ENCODE measurements around the gene RPS27. TPM values are rescaled to one million over a fixed set of nuclear protein-coding genes. Genes with fewer than 3 reads are reported as not detected.

The RPS27 gene
- 1,000 to 10,000 TPM; 1,269 to 1,948 (median 1,828) TPM for total RNA-seq

DNA sequence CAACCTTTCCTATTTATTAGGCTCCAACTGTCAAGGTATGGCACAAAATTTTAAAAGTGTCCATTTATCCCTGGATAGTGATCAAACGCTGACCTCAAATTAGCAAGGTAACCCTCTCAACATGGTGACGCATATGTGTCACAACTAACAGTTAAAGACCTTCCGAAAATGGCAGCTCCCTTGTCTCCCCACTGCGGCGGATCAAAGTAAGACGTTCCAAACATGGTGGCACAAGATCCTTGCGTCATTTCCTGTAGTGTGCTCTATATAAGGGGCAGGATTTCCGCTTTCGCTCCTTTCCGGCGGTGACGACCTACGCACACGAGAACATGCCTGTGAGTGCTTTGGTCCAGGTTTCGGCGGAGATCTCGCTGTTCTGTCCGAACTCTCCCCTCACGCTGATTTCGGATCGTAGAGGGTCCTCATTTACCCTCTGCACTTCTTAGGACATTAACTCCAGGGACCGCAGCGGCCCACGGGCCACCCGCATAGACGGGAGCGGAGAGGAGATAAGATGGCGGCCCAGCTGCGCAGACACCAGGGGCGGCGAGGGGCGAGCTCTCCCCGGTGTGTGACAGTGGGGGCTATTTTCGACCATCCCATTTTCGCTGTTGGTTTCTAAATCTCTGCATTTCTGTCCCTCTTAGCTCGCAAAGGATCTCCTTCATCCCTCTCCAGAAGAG lies at the start of gene RPS27:
TSS of gene RPS27 (plus strand) at position 295 of the 683 bp plus-strand sequence. CDS start at position 330, 35 bp downstream.
- intact Hi-C loops (cut with DNase I; ENCODE audit: low total_unique reads) (loop anchor here (2.0 to 10.0 kb wide), 3 partner anchors 194 to 320 kb away; partner anchors contain the start of genes HAX1 and ILF2), in situ Hi-C loops (cut with MboI; ENCODE audit: low sequenced_read_pairs in 4 of 4) (loop anchor here (10.0 to 25.0 kb wide), 5 partner anchors 284 to 478 kb away; partner anchors contain the start of genes ILF2 (in 2 of the 4), SNAPIN (in 2 of the 4), HAX1 (in 1 of the 4) and NPR1 (in 1 of the 4))
- Histone ChIP-seq H3K27ac (peak within 1 kb of the TSS; percentile 92 to 97 (median 94)), H3K4me3 (peak within 1 kb of the TSS; percentile 80 to 98 (median 90)), H3K36me3 (peaks cover 0 to 33% of the 10 kb centered on the region in 2 donors), H3K27me3 (no peaks in the 10 kb centered on the region), H3K4me1 (peaks cover 24 to 26% of the 10 kb centered on the region in 2 donors), H3K9me3 (no peaks in the 10 kb centered on the region)
- TF ChIP-seq CTCF (IDR thresholded peaks at IDR 0.05 in 4 of 5, conservative IDR thresholded peaks at IDR 0.05 in 1 of 5) (no peak), POLR2A (IDR thresholded peaks at IDR 0.05) (peak; percentile 99)
- ATAC-seq (peak; percentile 92 to 95), DNase-seq (peak; percentile 92 to 95)

DNA sequence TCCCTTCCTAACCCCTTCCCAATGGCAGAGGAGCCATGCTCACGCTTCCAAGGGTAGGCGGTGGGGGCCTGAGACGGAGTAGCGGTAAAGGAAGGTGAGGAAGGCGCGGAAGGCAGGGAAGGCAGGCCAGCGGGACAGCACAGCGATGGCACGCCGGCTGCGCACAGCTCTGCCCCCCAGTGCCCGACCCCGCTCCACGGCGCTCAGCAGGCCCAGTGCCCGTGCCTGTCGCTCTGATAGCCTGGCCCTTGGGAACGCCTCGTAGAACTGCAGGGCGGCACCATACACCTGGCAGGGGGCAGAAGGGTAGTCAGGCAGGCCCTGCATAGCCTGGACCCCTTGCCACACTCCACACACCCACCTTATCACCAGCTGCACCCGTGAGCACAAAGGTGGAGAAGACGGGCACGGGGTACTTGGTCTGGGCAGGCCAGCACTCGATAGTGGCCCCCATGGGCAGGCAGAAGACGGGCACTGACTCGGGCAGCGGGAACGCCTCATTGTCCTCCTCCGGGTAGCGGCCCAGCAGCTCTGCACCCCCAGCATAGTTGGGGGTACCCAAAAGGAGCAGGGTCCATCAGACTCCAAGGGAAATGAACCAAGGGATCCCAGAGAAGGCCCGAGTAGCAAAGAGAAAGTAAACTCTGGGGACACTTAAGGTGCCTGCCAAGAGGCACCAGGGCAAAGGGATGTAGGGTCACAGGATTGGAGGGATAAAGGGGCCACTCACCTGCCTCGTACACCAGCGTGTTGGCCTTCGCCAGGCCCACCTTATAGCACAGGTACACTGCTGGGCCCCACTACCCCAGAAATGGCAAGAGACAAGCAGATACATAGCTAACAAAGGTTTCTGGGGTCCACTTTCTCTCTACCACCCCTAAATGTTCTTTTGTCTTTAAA lies 48.5 kb upstream of the RPS27 start:
- H3K4me1 ChIP-seq, result peaks cover 14 to 30% of the 10 kb centered on the region in 2 donors
- H3K36me3 ChIP-seq, result peaks cover 4 to 45% of the 10 kb centered on the region in 2 donors
- ATAC-seq (no peak), DNase-seq (no peak)
- no peaks in the 10 kb centered on the region for H3K27me3 ChIP-seq
- TF ChIP-seq POLR2A (IDR thresholded peaks at IDR 0.05), result no peak
- TF ChIP-seq CTCF (IDR thresholded peaks at IDR 0.05 in 4 of 5, conservative IDR thresholded peaks at IDR 0.05 in 1 of 5), result no peak
- in situ Hi-C loops (cut with MboI; ENCODE audit: low sequenced_read_pairs in 4 of 4), result loop anchor here in 1 of 4 donors (10.0 kb wide), 1 partner anchor 147 kb away; no protein-coding TSS in a partner anchor
- intact Hi-C loops (cut with DNase I; ENCODE audit: low total_unique reads), result no loop called here
- H3K4me3 ChIP-seq, result no peak overlapping the region
- no peaks in the 10 kb centered on the region for H3K9me3 ChIP-seq
- H3K27ac ChIP-seq, result no peak overlapping the region

GRCh38 chr1:153942766-153943549 lies 47.6 kb upstream of the RPS27 start:
- Histone ChIP-seq H3K4me3 (no peak overlapping the region), H3K27me3 (no peaks in the 10 kb centered on the region), H3K27ac (peak overlapping the region in 3 of 4 donors; percentile 11 to 18 (median 16)), H3K4me1 (peaks cover 15 to 31% of the 10 kb centered on the region in 2 donors), H3K36me3 (peaks cover 0 to 41% of the 10 kb centered on the region in 2 donors), H3K9me3 (no peaks in the 10 kb centered on the region)
- in situ Hi-C loops (cut with MboI; ENCODE audit: low sequenced_read_pairs in 4 of 4) (loop anchor here in 1 of 4 donors (10.0 kb wide), 1 partner anchor 148 kb away; no protein-coding TSS in a partner anchor), intact Hi-C loops (cut with DNase I; ENCODE audit: low total_unique reads) (no loop called here)
- ATAC-seq, result no peak
- TF ChIP-seq CTCF (IDR thresholded peaks at IDR 0.05 in 4 of 5, conservative IDR thresholded peaks at IDR 0.05 in 1 of 5), result no peak
- TF ChIP-seq POLR2A (IDR thresholded peaks at IDR 0.05), result no peak
- no peak for DNase-seq

Data from gastrocnemius medialis (tissue), 4 donors.